Dendritic cell treated with granulocyte-macrophage colony-stimulating factor and Interleukin-4, amounts not matched to agents 40 ng/mL and 50 ng/mL, for 4 days (primary cell): ENCODE data around the gene SUN5.
"Not testable (repeated sequence)": the region's sequence is repeated elsewhere in the genome, so short reads cannot be mapped to it uniquely, and the experiment has no call there.

Experiments
- H3K27ac Mint-ChIP-seq: one replicate; pipeline ENCODE4 v1.8.0; 2022; ENCODE audit warnings: mild to moderate bottlenecking, mixed read lengths
- H3K27me3 Mint-ChIP-seq: one replicate; pipeline ENCODE4 v1.8.0; 2022; ENCODE audit warnings: mild to moderate bottlenecking, mixed read lengths
- H3K36me3 Mint-ChIP-seq: one replicate; pipeline ENCODE4 v1.8.0; 2022; ENCODE audit warnings: low read depth, mixed read lengths
- H3K4me1 Mint-ChIP-seq: one replicate; pipeline ENCODE4 v1.8.0; 2022; ENCODE audit warnings: low read depth, mixed read lengths
- H3K4me3 Mint-ChIP-seq: one replicate; pipeline ENCODE4 v1.8.0; 2022; ENCODE audit warnings: mild to moderate bottlenecking, moderate library complexity, mixed read lengths
- H3K9me3 Mint-ChIP-seq: one replicate; pipeline ENCODE4 v1.8.0; 2022; ENCODE audit warnings: mixed read lengths
- intact Hi-C: fragments of 100-400 bp; cut with micrococcal nuclease; formaldehyde crosslinking; loops from one replicate; pipeline ENCODE4 v1.15.0; 2022

The SUN5 gene

GRCh38 chr20:32984631-32985354 is 19.4 kb downstream of the SUN5 start:
- intact Hi-C loops, result no loop called here
- Mint-ChIP-seq H3K36me3 (no peaks in the 10 kb centered on the region), H3K27ac (no peak overlapping the region), H3K27me3 (no peaks in the 10 kb centered on the region), H3K9me3 (no peaks in the 10 kb centered on the region), H3K4me3 (no peak overlapping the region), H3K4me1 (no peaks in the 10 kb centered on the region)

DNA sequence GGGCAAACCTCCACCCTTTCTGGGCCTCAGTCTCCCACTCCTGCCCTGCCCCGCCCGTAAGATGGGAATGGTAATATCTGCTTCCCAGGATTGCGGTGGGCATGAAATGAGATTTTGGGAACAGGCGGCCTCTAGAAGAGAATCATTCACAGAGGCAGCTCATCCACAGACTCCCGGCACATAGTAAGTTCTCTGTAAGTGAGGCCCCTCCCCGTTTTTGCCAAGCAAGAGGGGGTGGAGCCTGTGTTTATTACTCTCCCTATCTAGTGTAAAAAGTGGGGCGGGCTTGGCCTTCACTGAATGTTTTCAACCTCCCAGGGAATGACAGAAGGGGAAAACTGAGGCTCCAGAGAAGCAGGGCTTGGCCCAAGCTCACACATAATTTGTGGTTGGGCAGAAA is 20.0 kb downstream of the SUN5 start:
- Mint-ChIP-seq H3K9me3 (no peaks in the 10 kb centered on the region), H3K27me3 (no peaks in the 10 kb centered on the region), H3K36me3 (no peaks in the 10 kb centered on the region), H3K4me3 (no peak overlapping the region), H3K4me1 (no peaks in the 10 kb centered on the region), H3K27ac (no peak overlapping the region)
- intact Hi-C loops, result no loop called here

GRCh38 chr20:32983459-32984112 is 20.6 kb downstream of the SUN5 start:
- intact Hi-C loops, result no loop called here
- Mint-ChIP-seq H3K27me3 (no peaks in the 10 kb centered on the region), H3K27ac (no peak overlapping the region), H3K9me3 (no peaks in the 10 kb centered on the region), H3K36me3 (no peaks in the 10 kb centered on the region), H3K4me3 (no peak overlapping the region), H3K4me1 (no peaks in the 10 kb centered on the region)

GRCh38 chr20:32982617-32983458 is 21.4 kb downstream of the SUN5 start:
- no peak overlapping the region for H3K27ac Mint-ChIP-seq

GRCh38 chr20:32980990-32981389 is 23.2 kb downstream of the SUN5 start:
- Mint-ChIP-seq H3K27ac (no peak overlapping the region), H3K4me1 (no peaks in the 10 kb centered on the region)

More at GRCh38 chr20:32982617-32983458, 21.4 kb downstream of the SUN5 start:
- intact Hi-C loops, result no loop called here
- Mint-ChIP-seq H3K9me3 (no peaks in the 10 kb centered on the region), H3K27me3 (no peaks in the 10 kb centered on the region), H3K4me3 (no peak overlapping the region), H3K36me3 (no peaks in the 10 kb centered on the region), H3K4me1 (no peaks in the 10 kb centered on the region)

DNA sequence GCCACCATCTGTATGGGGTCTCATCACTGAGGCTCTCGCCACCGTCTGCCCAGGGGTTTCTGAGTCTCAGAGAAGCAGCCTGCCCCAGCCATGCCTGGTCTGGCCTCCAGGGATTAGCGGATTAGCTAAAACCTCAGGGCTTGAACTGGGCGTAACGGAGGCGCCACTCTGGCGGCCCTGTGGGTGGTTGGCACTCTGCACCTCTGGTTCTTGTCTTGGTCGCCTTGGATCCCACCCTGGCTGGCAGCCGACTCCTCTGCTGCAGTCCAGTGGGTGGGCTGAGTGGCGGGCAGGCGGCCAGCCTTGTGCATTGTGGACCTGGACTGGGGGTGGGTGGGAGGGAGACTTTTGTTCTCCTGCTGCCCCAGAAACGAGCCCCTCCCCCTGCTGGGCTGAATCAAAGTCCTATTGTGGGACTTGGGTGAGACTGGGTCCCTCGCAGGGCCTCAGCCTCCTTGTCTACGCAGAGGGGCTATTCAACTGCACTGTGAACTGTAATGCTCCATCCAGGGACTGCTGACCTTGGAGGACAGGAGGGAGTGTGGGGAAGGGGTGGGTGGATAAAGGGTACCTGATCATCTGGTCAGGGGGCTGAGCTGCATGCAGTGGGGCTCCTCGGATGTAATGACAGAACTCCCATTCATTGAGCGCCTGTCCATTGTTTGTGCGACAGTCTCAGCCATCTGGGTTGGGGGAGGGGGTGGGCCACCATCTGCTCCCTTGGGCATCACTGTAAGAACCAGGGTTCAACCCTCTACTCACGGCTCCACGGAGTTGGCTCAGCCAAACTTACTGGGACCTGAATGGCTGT is 23.9 kb downstream of the SUN5 start:
- Mint-ChIP-seq H3K4me1 (no peaks in the 10 kb centered on the region), H3K4me3 (no peak overlapping the region), H3K27me3 (no peaks in the 10 kb centered on the region), H3K36me3 (no peaks in the 10 kb centered on the region), H3K27ac (no peak overlapping the region), H3K9me3 (no peaks in the 10 kb centered on the region)
- intact Hi-C loops, result no loop called here

More at GRCh38 chr20:32980990-32981389, 23.2 kb downstream of the SUN5 start:
- no peaks in the 10 kb centered on the region for H3K36me3 Mint-ChIP-seq
- H3K27me3 Mint-ChIP-seq, result no peaks in the 10 kb centered on the region
- no peak overlapping the region for H3K4me3 Mint-ChIP-seq
- intact Hi-C loops, result no loop called here
- no peaks in the 10 kb centered on the region for H3K9me3 Mint-ChIP-seq

DNA sequence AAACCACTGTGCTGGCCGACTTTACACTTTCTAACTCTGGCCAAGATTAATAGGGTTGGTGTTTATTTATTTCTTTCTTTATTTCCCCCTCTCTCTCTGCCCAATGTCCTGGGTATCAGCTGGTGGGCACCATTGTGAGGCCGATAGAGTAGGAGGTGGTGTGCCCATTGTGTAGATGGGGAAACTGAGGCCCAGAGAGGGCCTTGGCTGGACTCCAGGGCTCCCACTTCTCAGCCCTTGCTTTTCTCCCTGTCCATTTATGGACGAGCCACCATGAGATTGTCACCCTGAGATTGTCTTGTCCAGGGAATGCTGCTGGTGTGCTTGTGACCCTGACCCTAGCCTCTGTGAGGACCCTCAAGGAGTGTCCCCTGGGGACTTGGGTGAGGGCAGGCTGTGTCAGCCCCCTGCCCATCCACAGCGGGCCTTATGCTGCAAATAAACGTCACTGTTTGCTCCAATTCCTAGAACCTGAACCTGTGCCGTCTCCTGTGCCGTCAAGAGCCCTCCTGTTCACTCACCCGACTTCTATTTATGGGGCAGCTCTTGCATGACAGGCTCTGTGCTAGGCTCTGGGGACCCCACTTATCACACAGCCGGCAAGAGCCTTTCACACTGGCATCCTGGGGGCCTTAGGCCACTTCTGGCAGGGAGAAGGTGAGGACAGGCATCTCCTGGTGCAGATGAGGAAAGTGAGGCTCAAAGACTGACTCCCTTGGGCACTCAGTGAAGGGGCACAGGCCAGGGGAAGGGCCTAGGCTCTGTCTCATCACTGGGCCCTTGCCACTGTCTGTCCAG is 24.8 kb downstream of the SUN5 start:
- H3K27ac Mint-ChIP-seq, result no peak overlapping the region
- H3K27me3 Mint-ChIP-seq, result no peaks in the 10 kb centered on the region
- intact Hi-C loops, result no loop called here
- no peaks in the 10 kb centered on the region for H3K36me3 Mint-ChIP-seq
- H3K9me3 Mint-ChIP-seq, result no peaks in the 10 kb centered on the region
- H3K4me1 Mint-ChIP-seq, result no peaks in the 10 kb centered on the region
- no peak overlapping the region for H3K4me3 Mint-ChIP-seq

DNA sequence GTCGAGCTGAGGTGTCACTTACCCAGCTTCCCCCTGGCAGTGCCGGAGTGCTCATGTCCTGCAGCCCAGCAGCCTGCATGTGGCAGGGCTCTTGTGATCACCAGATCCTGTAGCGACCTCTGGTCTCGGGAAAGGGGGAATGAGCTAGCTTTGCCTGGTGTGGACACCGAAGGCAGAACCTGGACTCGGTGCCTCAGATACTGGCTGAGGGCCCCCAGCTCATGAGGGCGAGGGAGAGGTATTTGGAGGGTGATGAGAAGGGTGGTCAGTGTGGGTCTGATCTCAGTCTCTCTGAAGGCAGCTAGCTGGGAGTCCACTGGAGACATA is 26.3 kb downstream of the SUN5 start:
- Mint-ChIP-seq H3K27ac (no peak overlapping the region), H3K27me3 (no peaks in the 10 kb centered on the region), H3K4me3 (no peak overlapping the region), H3K36me3 (no peaks in the 10 kb centered on the region), H3K4me1 (no peaks in the 10 kb centered on the region), H3K9me3 (no peaks in the 10 kb centered on the region)
- intact Hi-C loops, result no loop called here

- Mint-ChIP-seq H3K27ac (no peak overlapping the region), H3K36me3 (no peaks in the 10 kb centered on the region), H3K4me3 (no peak overlapping the region), H3K4me1 (no peaks in the 10 kb centered on the region), H3K9me3 (no peaks in the 10 kb centered on the region), H3K27me3 (no peaks in the 10 kb centered on the region)
- intact Hi-C loops, result no loop called here
Measured at GRCh38 chr20:32977281-32978008, 26.8 kb downstream of the SUN5 start.

DNA sequence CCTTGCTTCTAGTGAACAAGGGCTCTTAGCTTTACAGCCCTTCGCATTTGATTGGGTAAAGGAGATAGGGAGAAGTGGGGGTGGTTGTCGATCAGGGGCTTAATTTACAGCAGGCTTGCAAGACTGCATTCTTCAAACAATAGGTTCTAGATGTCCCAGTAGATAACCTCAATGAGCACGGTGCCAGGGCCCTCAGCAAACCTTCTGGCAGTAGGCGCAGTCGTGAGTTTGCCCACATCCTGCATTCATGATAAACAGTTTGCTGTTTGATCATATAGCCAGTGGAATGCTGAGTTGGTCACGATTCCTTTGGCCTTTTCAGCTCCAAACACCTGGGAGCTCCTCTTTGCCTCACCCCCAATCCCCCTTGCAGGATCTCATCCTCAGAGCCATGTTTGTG is 27.5 kb downstream of the SUN5 start:
- Mint-ChIP-seq H3K27ac (no peak overlapping the region), H3K27me3 (no peaks in the 10 kb centered on the region), H3K36me3 (no peaks in the 10 kb centered on the region), H3K9me3 (no peaks in the 10 kb centered on the region), H3K4me3 (no peak overlapping the region), H3K4me1 (no peaks in the 10 kb centered on the region)
- intact Hi-C loops, result no loop called here

GRCh38 chr20:32975698-32976674 is 28.2 kb downstream of the SUN5 start:
- H3K27ac Mint-ChIP-seq, result no peak overlapping the region
- H3K36me3 Mint-ChIP-seq, result no peaks in the 10 kb centered on the region
- no peaks in the 10 kb centered on the region for H3K4me1 Mint-ChIP-seq
- intact Hi-C loops, result no loop called here
- H3K4me3 Mint-ChIP-seq, result no peak overlapping the region
- no peaks in the 10 kb centered on the region for H3K27me3 Mint-ChIP-seq
- H3K9me3 Mint-ChIP-seq, result no peaks in the 10 kb centered on the region

GRCh38 chr20:32975121-32975520 is 29.1 kb downstream of the SUN5 start:
- intact Hi-C loops, H3K4me3 Mint-ChIP-seq, H3K9me3 Mint-ChIP-seq, H3K4me1 Mint-ChIP-seq, H3K36me3 Mint-ChIP-seq, H3K27me3 Mint-ChIP-seq, H3K27ac Mint-ChIP-seq: not testable (repeated sequence)
